Fibroblast of villous mesenchyme (primary cell): ENCODE results near the gene IGHMBP2. TPM values are rescaled to one million over a fixed set of nuclear protein-coding genes. Genes with fewer than 3 reads are reported as not detected.

ENCODE experiments used
- DNase-seq: peaks from one replicate; pipeline ENCODE4 v3.0.0-alpha.2; 2010; ENCODE audit warnings: low read depth
- H3K4me3 ChIP-seq: 2 replicates; pipeline ENCODE4 v1.5.1; 2011; ENCODE audit warnings: low read depth, mild to moderate bottlenecking, low read length
- CTCF ChIP-seq: IDR thresholded peaks from 2 replicates; pipeline ENCODE4 v1.5.1; 2012; ENCODE audit warnings: low read depth, mild to moderate bottlenecking, low read length; ENCODE audit not compliant: insufficient read depth
- total RNA-seq: library from RNA; depleted of rRNA; stranded (reverse); fragments of >200 nt; gene quantifications from 2 replicates; pipeline ENCODE4 v1.2.3, GENCODE V29; 2012

IGHMBP2 gene
- total RNA-seq, 1 donor: 9.9 TPM

DNA sequence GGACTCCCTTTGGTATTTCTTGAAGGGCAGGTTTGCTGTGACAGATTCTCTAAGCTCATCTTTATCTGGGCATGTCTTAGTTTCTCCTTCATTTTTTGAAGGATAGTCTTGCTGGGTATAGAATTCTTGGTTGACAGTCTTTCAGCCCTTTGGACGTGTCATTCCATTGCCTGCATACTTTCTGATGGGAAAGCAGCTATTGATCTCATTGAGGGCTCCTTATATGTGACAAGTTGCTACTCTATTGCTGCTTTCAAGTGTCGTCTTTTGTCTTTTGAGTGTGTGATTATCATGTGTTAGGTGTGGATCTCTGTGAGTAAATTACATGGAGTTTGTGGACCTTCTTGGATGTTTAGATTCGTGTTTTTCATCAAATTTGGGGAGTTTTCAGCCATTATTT lies 21.9 kb downstream of the IGHMBP2 start:
- no peak for TF ChIP-seq CTCF
- no peak for DNase-seq

GRCh38 chr11:68927280-68928135 lies 23.8 kb downstream of the IGHMBP2 start:
- H3K4me3 ChIP-seq: no peak overlapping the region
- no peak for TF ChIP-seq CTCF
- DNase-seq: no peak

More for the DNA sequence above, 21.9 kb downstream of the IGHMBP2 start:
- no peak overlapping the region for H3K4me3 ChIP-seq

DNA sequence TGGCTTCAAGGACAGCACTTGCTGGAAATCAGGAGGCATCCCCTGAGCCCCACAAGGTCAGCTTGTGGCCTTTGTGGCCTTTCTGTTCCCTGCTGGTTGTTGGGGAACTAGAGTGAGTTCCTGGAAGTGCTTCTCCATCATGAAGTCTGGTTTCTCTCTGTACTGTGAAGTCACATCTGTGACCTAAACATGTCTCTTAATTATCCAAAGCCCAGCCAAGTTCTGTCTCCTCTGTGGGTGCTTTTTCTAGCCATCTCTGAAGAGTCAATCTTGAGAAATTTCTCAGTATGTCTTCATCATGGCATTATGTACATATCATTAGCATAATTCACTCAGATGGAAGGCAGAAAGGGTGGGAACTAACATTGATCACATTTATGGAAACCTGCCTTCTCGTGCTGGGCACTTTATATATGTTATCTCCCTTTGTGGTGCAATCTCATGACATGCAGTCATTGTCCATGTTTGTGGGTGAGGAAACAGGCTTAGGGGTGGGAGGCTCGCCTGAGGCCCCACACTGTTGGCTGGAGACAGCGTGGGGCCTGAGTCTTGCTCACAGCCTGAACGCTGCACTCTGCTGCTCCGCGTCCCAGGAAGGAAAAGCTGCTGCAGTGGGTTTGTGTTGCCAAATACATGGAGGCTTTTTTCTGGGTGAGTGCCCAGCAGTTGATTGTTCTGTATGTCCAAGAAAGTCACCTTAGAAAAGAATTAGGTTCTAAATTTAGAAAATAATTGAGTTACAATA lies 24.6 kb downstream of the IGHMBP2 start:
- peak; percentile 39 for DNase-seq
- TF ChIP-seq CTCF: no peak
- H3K4me3 ChIP-seq: no peak overlapping the region

DNA sequence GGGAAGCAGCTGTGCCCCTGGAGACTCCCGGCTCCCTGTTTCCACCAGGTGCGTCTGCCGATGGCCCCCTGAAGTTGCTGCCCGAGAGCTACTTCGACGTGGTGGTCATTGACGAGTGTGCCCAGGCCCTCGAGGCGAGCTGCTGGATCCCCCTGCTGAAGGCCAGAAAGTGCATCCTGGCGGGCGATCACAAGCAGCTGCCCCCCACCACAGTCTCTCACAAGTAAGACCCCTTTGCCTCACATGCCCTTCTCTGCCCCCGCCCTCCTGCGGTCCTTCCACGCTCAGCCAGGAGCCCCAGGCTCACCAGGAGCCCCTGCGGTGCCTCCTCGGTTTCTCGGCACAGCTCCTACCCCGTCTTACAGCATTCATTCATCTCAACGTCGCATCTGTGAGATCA lies 25.4 kb downstream of the IGHMBP2 start:
- DNase-seq: no peak
- no peak for TF ChIP-seq CTCF
- no peak overlapping the region for H3K4me3 ChIP-seq

DNA sequence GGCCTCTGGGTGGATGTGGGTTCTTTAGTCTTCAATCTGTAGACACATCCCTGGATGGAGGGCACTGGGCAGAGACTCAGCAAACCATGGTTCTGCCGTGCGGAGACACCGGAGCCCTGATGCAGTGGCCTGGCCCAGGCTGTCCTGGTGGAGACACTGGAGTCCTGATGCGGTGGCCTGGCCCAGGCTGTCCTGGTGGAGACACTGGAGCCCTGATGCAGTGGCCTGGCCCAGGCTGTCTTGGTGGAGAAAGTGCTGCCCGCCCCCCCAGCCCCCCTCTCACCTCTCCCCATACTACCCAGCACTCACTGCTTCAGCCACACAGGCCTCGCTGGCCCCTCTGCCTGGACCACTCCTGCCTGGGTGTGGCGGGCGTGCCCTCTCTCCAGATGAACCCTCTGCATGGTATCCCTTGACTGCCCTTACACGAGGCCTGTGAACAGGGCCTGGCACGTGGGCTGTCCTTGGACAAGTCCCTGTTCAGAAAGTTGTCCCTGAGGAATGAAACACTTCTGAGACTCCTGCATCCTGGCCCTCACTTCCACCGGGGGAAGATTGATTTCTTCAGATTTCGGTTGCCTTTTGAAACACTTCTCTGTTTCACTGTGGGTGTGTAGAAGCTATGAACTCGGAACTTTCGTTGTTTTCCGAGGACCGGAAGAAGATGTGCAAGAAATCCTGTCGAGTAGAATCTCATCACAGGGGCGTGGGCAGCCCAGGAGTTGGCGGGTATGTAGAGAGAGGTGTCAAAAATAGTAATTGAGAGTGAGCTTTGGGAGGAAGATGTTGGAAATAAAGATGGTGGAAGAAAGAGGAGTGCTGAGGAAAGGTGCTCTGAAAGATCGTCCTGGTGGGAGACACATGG lies 26.2 kb downstream of the IGHMBP2 start:
- no peak overlapping the region for H3K4me3 ChIP-seq
- no peak for TF ChIP-seq CTCF
- DNase-seq: no peak

DNA sequence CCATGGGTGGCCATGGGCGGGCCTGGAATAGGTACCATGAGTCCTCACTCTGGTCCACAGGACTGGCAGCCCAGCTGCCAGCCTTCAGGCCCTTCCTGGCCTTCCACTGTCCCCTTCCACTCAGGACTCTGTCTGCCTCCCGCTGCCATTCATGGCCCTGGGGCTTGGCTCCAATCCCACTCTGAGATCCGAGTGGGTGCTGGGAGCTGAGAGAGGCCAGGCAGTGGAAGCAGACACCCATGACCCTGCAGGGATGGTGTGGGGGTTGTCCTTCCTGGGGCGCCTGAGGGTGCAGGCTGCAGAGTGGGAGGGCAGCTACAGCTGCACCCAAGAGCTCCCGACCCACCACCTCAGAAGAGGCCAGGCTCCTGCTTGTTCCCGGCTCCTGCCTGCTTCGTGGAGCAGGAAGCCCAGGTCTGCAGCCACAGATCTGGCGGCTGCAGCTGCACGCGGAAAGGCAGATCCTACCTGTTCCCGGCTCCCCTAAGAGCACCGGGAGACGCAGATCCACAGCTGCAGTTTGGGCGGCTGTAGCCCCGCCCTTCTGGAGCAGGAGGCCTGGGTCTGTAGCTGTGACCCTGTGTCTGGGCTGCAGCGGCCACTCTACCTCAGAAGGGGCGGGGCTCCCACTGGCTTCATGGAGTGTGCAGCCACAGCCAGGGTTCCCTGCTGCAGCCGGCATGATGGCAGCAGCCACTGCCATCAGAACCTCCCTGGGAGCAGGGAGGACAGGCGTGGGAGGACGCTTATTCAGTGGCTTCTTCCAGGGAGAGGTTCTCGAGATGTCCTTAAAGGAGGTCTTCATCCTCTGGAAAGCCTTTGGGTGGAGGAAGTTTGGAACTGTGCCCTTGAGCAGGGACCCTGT lies 27.5 kb downstream of the IGHMBP2 start:
- no peak for DNase-seq
- TF ChIP-seq CTCF: no peak
- no peak overlapping the region for H3K4me3 ChIP-seq
